WTC11 (cell line): ENCODE results near the gene ANKK1. TPM values are rescaled to one million over a fixed set of nuclear protein-coding genes. Genes with fewer than 3 reads are reported as not detected.

Experiments
- ATAC-seq: fragments of 200-7000 bp; cut with Tn5 transposase; 2 replicates; pipeline ENCODE4 v1.10.0; 2021; ENCODE audit warnings: mild to moderate bottlenecking, moderate library complexity
- CTCF ChIA-PET: fragments of 300-600 bp; sonication (Branson Sonifier 250); formaldehyde crosslinking; loops from one replicate; lab custom pipeline; 2021; ENCODE audit warnings: antibody characterized with exemption; lab: Charles Lee
- POLR2A ChIA-PET: fragments of 350-600 bp; sonication (Branson Sonifier 250); formaldehyde crosslinking; loops from one replicate; lab custom pipeline; 2021; ENCODE audit warnings: antibody characterized with exemption; lab: Charles Lee
- DNase-seq: peaks from one replicate; pipeline ENCODE4 v3.0.0; 2021; ENCODE audit warnings: low spot score
- H3K27ac Mint-ChIP-seq: 2 replicates; pipeline ENCODE4 v1.8.0; 2021; ENCODE audit warnings: mixed read lengths
- H3K27me3 Mint-ChIP-seq: 2 replicates; pipeline ENCODE4 v1.8.0; 2021; ENCODE audit warnings: low read depth, mild to moderate bottlenecking, moderate library complexity, mixed read lengths
- H3K36me3 Mint-ChIP-seq: 2 replicates; pipeline ENCODE4 v1.8.0; 2021; ENCODE audit warnings: mixed read lengths
- H3K4me1 Mint-ChIP-seq: 2 replicates; pipeline ENCODE4 v1.8.0; 2022; ENCODE audit warnings: mixed read lengths
- H3K4me3 Mint-ChIP-seq: 2 replicates; pipeline ENCODE4 v1.8.0; 2021; ENCODE audit warnings: mild to moderate bottlenecking, moderate library complexity, mixed read lengths
- H3K9me3 Mint-ChIP-seq: 2 replicates; pipeline ENCODE4 v1.8.0; 2021; ENCODE audit warnings: mixed read lengths
- AR ChIP-seq: fragments of 250-450 bp; sonication (Bioruptor Pico); IDR thresholded peaks from 2 replicates; pipeline ENCODE4 v1.9.0; 2021; ENCODE audit warnings: mild to moderate bottlenecking
- CBFB ChIP-seq: sonication (generic); formaldehyde crosslinking; IDR thresholded peaks from 2 replicates; pipeline ENCODE4 v1.8.1; 2022; ENCODE audit warnings: mild to moderate bottlenecking, low read depth, missing genetic modification reagents
- CREB1 ChIP-seq: sonication (generic); formaldehyde crosslinking; IDR thresholded peaks from 2 replicates; pipeline ENCODE4 v1.8.0; 2023; ENCODE audit warnings: mild to moderate bottlenecking, missing genetic modification reagents
- ELF4 ChIP-seq: sonication (generic); formaldehyde crosslinking; IDR thresholded peaks from 2 replicates; pipeline ENCODE4 v1.8.1; 2022; ENCODE audit warnings: low read depth, mild to moderate bottlenecking, moderate library complexity, missing genetic modification reagents
- EMX1 ChIP-seq: fragments of 250-450 bp; sonication (Bioruptor Pico); IDR thresholded peaks from 2 replicates; pipeline ENCODE4 v1.8.0; 2021; ENCODE audit warnings: mild to moderate bottlenecking
- ETV6 ChIP-seq: sonication (generic); formaldehyde crosslinking; IDR thresholded peaks from 2 replicates; pipeline ENCODE4 v1.8.1; 2022; ENCODE audit warnings: mild to moderate bottlenecking, missing genetic modification reagents
- MLX ChIP-seq: sonication (generic); formaldehyde crosslinking; IDR thresholded peaks from 2 replicates; pipeline ENCODE4 v1.8.1; 2023; ENCODE audit warnings: mild to moderate bottlenecking, missing genetic modification reagents, moderate library complexity
- NFE2L1 ChIP-seq: sonication (generic); formaldehyde crosslinking; IDR thresholded peaks from 2 replicates; pipeline ENCODE4 v1.8.1; 2023; ENCODE audit warnings: missing genetic modification reagents
- NR2C2 ChIP-seq: sonication (generic); formaldehyde crosslinking; IDR thresholded peaks from 2 replicates; pipeline ENCODE4 v1.8.0; 2022; ENCODE audit warnings: mild to moderate bottlenecking, missing genetic modification reagents
- SMAD4 ChIP-seq: sonication (generic); formaldehyde crosslinking; IDR thresholded peaks from 2 replicates; pipeline ENCODE4 v1.8.0; 2022; ENCODE audit warnings: mild to moderate bottlenecking, missing genetic modification reagents
- SP1 ChIP-seq: sonication (generic); formaldehyde crosslinking; conservative IDR thresholded peaks from 2 replicates; pipeline ENCODE4 v1.8.1; 2022; ENCODE audit warnings: missing genetic modification reagents
- ZNF219 ChIP-seq: sonication (generic); formaldehyde crosslinking; IDR thresholded peaks from 2 replicates; pipeline ENCODE4 v1.8.0; 2023; ENCODE audit warnings: missing genetic modification reagents, mild to moderate bottlenecking, borderline replicate concordance
- ZNF263 ChIP-seq: sonication (generic); formaldehyde crosslinking; IDR thresholded peaks from 2 replicates; pipeline ENCODE4 v1.8.1; 2022; ENCODE audit warnings: low read depth, mild to moderate bottlenecking, moderate library complexity, missing genetic modification reagents
- ZNF416 ChIP-seq: fragments of 250-450 bp; sonication (Bioruptor Pico); IDR thresholded peaks from 2 replicates; pipeline ENCODE4 v1.9.0; 2021; ENCODE audit warnings: mild to moderate bottlenecking, inconsistent platforms
- ZNF425 ChIP-seq: fragments of 250-450 bp; sonication (Bioruptor Pico); conservative IDR thresholded peaks from 2 replicates; pipeline ENCODE4 v1.9.0; 2021; ENCODE audit warnings: mild to moderate bottlenecking
- ZNF532 ChIP-seq: fragments of 250-450 bp; sonication (Bioruptor Pico); IDR thresholded peaks from 2 replicates; pipeline ENCODE4 v1.9.0; 2021; ENCODE audit warnings: mild to moderate bottlenecking, borderline replicate concordance
- total RNA-seq: library from RNA; stranded (reverse); gene quantifications from 3 replicates; pipeline ENCODE4 v1.2.3, GENCODE V29; 2021
- TF ChIP-seq, protein P1 (sequence below): sonication (generic); formaldehyde crosslinking; IDR thresholded peaks from 2 replicates; pipeline ENCODE4 v1.8.1; 2023; ENCODE audit warnings: mild to moderate bottlenecking, moderate library complexity, missing genetic modification reagents
- TF ChIP-seq, protein P2 (sequence below): sonication (generic); formaldehyde crosslinking; IDR thresholded peaks from 2 replicates; pipeline ENCODE4 v1.8.0; 2022; ENCODE audit warnings: mild to moderate bottlenecking, missing genetic modification reagents

ANKK1 gene
- total RNA-seq, 1 experiment from 2014 or later: 0.15 TPM

GRCh38 chr11:113397212-113397611 lies 9.6 kb downstream of the ANKK1 start (continued):
- TF ChIP-seq ZNF425: no peak
- TF ChIP-seq ETV6 (CRISPR knock-in tag): no peak
- TF ChIP-seq, protein P1, sequence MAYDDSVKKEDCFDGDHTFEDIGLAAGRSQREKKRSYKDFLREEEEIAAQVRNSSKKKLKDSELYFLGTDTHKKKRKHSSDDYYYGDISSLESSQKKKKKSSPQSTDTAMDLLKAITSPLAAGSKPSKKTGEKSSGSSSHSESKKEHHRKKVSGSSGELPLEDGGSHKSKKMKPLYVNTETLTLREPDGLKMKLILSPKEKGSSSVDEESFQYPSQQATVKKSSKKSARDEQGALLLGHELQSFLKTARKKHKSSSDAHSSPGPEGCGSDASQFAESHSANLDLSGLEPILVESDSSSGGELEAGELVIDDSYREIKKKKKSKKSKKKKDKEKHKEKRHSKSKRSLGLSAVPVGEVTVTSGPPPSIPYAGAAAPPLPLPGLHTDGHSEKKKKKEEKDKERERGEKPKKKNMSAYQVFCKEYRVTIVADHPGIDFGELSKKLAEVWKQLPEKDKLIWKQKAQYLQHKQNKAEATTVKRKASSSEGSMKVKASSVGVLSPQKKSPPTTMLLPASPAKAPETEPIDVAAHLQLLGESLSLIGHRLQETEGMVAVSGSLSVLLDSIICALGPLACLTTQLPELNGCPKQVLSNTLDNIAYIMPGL (CRISPR knock-in tag): no peak
- no peak for TF ChIP-seq ELF4 (CRISPR knock-in tag)
- TF ChIP-seq CBFB (CRISPR knock-in tag): no peak
- no peak for TF ChIP-seq CREB1 (CRISPR knock-in tag)

DNA sequence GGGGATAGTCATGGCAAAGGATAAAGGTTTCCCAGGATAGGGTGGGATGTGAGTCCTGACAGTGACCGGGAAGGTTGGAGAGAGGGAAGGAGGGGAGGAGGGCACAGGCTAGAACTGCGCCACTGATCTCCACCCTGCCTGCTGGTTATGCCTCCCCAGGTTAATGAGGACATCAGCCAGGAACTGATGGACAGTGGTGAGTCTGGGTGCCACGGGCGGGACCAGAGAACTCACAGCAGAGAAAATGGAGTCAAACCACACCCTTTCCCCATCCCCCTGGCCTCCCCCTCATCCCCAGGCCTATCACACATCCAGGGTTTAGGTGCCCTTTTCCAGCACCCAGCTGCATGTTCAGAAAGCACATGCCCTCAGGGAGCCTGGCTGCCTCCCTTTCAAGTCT lies 10.2 kb downstream of the ANKK1 start:
- no peaks in the 10 kb centered on the region for H3K36me3 Mint-ChIP-seq
- POLR2A ChIA-PET: no interaction called here
- DNase-seq (no peak), ATAC-seq (no peak)
- H3K4me1 Mint-ChIP-seq: no peaks in the 10 kb centered on the region
- no peak overlapping the region for H3K27ac Mint-ChIP-seq
- H3K27me3 Mint-ChIP-seq: no peaks in the 10 kb centered on the region; the same call in none of the 2 replicates
- no peaks in the 10 kb centered on the region for H3K9me3 Mint-ChIP-seq
- TF ChIP-seq SP1 (CRISPR knock-in tag): no peak
- TF ChIP-seq EMX1 (CRISPR knock-in tag): no peak
- no peak for TF ChIP-seq MLX
- no peak for TF ChIP-seq ZNF532 (CRISPR knock-in tag)
- TF ChIP-seq ZNF263: no peak
- TF ChIP-seq NFE2L1 (CRISPR knock-in tag): no peak
- TF ChIP-seq AR (CRISPR knock-in tag): no peak
- TF ChIP-seq, protein P1 (CRISPR knock-in tag): no peak
- TF ChIP-seq, protein P2, sequence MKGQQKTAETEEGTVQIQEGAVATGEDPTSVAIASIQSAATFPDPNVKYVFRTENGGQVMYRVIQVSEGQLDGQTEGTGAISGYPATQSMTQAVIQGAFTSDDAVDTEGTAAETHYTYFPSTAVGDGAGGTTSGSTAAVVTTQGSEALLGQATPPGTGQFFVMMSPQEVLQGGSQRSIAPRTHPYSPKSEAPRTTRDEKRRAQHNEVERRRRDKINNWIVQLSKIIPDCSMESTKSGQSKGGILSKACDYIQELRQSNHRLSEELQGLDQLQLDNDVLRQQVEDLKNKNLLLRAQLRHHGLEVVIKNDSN (CRISPR knock-in tag): no peak
- no peak for TF ChIP-seq ZNF219 (CRISPR knock-in tag)
- no peak for TF ChIP-seq SMAD4 (CRISPR knock-in tag)
- no peak for TF ChIP-seq NR2C2
- no peak for TF ChIP-seq ZNF416
- no peak overlapping the region for H3K4me3 Mint-ChIP-seq
- CTCF ChIA-PET: interaction anchor here (1.0 to 1.2 kb wide), 2 partner anchors 10 to 60 kb away, joined by 3 read pairs; partner anchors contain the start of gene ANKK1
